Caki2 (cell line): ENCODE results near the gene CELF2. TPM values are rescaled to one million over a fixed set of nuclear protein-coding genes. Genes with fewer than 3 reads are reported as not detected.

Source experiments
- DNase-seq: peaks from one replicate; pipeline ENCODE4 v3.0.0-alpha.2; 2015; ENCODE audit warnings: low read depth
- in situ Hi-C: cut with HindIII; loops from 2 replicates; pipeline ENCODE4 v1.10.0; 2016; ENCODE audit warnings: low sequenced_read_pairs, low pct_unique_long_range_greater_than_20kb, mixed read lengths
- total RNA-seq: library from RNA; depleted of rRNA; stranded (reverse); fragments of >200 nt; shearing (Covaris generic); gene quantifications from 2 replicates; pipeline ENCODE4 v1.2.3, GENCODE V29; 2014; ENCODE audit warnings: low replicate concordance

Gene CELF2
- total RNA-seq, 1 experiment from 2014 or later = 0.10 TPM

DNA sequence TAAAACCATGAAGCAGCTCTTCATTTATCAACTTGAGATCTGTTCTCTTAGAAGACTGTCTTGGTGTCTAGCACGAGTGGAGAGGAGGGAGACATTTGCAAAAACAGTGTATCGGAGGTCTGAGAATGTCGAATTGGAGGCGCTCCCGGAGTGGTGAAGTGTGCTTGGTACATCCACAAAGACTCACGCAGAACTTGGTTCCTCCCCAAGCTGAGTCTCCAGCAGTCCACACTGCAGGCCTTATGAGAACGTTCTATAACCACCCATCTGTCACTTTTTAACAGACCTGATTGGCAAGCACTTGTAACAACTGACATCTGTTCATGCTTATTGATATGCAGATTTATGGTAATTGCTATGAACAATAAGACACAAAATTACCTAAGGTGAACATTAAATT is 261.6 kb downstream of the CELF2 start:
- in situ Hi-C loops = no loop called here
- DNase-seq = no peak

DNA sequence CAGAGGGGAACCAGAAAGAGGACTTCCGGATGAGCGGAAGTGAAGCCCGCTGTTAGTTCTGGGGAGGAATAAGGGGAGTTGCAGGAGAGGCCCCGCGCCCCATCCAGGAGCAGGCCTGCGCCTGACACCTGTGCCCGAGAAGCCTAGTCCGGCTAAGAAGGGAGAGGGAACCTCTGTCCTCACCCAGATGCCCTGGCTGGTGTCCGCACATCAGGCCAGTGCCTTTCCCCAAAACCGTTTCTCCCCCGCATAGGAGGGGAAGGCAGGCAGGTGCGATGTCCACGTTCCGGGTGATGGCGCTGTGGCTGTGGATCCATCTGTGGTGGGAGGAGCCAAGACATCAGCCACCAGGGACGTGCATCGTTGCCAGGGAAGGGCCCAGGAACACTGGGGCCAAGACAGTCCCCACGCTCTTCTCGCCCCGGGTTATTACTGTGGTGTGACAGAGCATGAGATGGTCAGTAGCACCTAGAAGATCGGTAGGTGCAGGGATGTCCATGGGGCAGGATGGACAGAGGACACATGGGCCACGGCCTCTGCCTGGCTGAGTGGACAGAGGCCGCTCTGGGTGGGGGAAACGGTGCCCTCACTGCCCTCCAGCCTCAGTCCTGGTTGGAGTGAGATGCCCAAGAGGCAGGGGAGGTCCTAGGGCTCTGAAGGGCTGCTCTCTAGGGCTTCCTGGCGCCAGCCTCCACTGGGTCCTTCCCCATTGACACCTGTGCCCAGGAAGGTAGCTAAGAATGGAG is 262.7 kb downstream of the CELF2 start:
- in situ Hi-C loops = no loop called here
- DNase-seq = no peak

DNA sequence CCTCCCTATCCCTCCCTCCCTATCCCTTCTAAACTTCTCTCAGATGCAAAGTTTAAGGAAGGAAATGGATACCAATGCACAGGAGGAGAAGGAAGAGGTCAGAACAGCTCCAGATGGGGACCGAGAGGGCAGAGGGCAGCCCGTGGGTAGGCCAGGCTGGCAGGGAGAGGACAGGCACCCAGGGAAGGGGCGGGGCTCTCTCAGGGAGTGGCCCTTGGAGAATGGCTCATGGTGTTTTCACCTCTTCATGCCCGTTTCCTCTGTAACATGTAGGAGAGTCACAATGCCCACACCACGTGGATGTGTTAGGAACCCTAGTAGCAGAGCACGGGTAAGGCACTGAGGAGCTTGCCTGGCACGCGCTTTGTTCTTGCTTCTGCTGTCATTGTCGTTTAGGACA is 264.5 kb downstream of the CELF2 start:
- in situ Hi-C loops = no loop called here

DNA sequence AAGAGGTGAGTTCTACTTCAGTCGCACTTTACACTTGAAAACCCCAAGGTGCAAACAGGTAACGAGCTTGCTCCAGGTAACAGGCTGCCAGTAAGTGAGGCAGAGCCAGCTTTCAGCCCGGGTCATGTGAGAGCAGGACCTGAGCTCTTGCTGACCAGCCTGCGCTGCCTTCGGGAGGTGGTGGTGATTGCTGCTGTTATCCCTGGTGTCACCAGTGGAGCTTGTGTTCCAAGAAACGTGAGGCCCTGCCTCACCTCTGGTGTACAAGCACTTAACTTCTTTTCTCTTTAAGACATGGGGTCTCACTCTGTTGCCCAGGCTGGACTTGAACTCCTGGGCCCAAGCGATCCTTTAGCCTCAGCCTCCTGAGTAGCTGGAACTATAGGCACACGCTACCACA is 265.0 kb downstream of the CELF2 start:
- no peak for DNase-seq
- in situ Hi-C loops = no loop called here

More for the DNA sequence above, 264.5 kb downstream of the CELF2 start:
- no peak for DNase-seq

DNA sequence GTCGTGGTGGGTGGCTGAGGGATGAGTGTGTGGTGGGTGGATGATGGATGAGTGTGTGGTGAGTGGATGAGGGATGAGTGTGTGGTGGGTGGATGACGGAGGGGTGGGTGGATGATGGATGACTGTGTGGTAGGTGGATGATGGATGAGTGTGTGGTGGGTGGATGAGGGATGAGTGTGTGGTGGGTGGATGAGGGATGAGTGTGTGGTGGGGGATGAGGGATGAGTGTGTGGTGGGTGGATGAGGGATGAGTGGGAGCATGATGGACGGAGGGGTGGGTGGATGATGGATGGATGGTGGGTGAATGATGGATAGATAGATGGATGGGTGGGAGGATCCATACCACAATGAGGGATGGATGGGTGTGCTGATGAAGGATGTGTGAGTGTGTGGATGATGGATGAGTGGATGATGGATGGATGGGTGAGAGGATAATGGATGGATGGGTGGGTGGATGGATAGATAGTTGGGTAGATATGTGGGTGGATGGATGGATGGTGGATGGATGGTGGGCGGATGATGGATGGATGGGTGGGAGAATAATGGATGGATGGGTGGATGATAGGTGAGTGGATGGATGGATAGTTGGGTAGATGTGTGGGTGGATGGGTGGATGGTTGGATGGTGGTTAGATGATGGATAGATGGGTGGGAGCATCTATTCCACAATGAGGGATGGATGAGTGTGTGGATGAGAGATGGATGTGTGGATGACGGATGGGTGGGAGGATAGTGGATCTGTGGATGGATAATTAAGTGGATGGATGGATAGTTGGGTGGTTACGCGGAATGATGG is 266.8 kb downstream of the CELF2 start:
- no peak for DNase-seq
- in situ Hi-C loops = no loop called here

DNA sequence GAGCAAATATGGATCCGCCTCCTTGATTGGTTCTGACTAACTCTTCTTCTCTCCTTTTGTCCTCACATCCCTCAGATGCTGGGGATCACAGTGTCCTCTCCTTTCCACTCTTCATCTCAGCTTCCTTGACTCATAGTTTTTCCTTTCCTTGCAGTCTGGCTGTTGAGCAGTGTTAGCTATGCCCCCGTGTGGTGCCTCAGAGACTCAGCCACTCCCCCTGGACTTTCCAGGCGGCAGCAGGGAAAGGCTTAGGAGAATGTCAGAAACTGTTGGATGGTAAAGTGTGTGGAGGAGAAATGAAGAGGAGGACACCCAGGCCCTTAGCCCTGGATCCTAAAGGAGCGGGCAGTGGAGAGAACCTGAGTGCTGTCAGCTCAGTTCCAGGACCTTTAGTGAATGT is 267.5 kb downstream of the CELF2 start:
- in situ Hi-C loops = no loop called here
- DNase-seq = peak; percentile 12

DNA sequence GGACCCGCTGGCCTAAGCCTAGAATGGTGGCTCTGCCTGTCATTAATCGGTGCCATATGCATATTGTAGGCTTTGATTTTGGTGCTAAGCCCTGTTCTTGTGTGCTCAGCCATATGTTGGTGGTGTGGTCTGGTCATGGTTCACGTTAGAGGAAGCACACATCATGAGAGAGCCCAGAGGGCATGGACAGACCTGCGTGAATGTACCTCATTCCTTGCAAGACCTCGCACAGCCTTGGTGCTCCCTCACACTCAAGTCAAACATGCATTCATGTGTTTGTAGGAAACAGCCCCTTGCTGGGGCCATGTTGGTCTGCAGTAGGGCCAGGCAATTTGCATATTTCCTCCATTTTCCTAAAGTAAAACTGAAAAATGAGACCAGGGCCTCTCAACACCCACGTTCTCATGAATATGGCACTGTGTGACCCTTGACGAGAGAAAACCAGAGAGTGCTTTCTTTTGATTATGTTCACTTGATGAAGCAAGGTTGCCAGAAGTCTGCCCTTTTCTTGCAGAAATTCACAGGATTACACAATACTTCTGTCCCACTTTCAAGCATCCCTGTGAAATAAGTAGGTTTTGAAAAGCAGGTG is 268.7 kb downstream of the CELF2 start:
- in situ Hi-C loops = no loop called here
- DNase-seq = no peak

DNA sequence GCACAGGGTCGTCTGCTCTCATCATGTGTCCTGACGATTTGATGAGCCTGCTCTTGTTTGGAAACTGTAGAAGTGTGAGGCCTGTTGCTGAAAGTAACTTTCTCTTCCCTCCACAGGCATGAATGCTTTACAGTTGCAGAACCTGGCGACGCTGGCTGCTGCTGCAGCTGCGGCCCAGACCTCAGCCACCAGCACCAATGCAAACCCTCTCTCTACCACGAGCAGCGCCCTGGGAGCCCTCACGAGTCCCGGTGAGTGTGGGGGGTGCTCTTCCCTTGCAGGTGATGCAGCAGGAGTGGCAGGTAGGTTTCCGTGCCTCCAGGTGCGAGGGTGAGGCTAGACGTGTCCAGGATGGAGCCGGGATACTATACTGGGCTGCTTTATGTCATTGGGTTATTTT is 270.6 kb downstream of the CELF2 start:
- in situ Hi-C loops = no loop called here
- DNase-seq = no peak

DNA sequence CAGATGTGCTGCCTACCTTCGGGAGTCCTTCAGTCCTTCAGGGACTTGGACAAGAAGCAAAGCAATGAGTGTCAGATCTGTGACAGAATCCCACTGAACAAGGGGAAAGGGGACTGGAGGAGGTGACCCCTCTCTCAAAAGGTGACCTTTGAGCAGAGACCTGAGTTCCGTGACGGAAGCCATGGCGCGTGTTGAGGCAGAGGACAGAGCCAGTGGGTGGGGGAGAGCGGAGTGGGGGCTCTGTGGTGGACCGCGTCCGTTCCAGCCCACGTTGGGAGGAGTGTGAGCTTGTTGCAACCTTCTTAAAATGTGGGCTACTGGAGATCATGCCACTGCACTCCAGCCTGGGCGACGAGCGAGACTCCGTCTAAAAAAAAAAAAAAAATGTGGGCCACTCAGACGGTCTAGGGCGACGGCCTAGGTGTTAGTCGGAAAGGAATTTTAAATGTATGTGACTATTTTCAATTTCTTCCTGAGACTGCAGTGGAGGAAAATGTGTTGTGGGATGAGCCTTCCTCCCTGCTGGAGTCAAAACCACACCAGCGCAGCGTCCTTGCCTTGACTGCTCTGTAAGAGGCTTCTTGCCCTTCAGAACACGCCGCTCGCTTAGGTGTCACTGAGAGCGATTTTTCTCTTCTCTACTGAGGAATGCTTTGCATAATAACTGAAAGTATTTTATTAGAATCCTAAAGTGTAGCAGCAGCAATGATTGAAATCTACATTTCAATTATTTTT is 272.7 kb downstream of the CELF2 start:
- DNase-seq = no peak
- in situ Hi-C loops = no loop called here

DNA sequence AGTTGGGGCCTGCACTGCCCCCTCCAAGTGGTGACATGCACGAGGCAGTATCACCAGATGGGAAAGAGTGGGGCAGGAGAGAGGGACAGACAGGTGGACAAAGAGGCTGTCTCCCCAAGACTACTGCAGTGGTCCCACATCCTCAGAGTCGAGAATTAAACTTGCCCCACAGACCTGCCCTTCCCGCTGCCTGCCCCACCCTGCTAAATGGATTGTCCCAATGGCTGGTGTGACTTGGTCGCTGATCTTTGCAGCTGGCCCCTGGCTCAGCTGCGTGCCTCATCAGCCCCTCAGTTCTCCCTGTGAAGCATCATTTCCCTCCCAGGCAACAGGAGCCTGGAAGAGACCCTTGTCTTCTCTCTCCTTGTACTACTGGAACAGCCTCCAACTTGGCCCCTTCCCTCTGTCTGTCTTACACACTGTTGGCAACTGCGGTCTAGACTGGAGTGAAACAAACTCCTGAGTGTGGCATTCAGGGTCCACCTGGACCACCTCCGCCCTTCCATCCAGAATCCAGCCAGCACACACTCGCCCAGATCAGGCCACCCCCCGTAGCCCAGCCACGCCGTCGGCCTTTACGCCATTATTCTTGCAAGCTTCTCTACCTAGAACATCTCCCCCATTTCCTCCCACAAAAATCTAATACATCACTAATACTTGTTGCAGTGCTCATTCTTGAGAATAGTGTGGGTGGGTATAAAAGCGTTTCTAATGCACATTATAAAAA is 275.1 kb downstream of the CELF2 start:
- in situ Hi-C loops = no loop called here
- no peak for DNase-seq

DNA sequence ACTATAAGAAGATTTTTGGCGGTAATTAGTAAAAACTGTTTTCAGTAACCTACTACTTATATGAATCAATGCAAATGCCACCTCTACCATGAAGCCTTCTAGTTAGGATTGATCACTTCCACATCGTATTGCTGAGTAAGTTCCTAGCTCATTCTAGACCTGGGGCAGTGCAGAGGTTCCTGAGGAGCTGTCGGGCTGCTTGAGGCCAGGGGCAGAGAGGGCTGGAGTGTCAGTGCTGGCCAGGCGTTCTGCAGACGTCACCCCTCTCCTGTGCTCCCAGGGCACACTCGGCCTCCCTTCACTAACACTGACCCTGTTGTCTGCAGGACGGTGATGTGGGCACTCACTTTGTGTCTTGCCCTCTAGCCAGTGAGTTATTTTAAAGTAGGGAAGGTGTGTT is 275.7 kb downstream of the CELF2 start:
- DNase-seq = no peak
- in situ Hi-C loops = no loop called here

DNA sequence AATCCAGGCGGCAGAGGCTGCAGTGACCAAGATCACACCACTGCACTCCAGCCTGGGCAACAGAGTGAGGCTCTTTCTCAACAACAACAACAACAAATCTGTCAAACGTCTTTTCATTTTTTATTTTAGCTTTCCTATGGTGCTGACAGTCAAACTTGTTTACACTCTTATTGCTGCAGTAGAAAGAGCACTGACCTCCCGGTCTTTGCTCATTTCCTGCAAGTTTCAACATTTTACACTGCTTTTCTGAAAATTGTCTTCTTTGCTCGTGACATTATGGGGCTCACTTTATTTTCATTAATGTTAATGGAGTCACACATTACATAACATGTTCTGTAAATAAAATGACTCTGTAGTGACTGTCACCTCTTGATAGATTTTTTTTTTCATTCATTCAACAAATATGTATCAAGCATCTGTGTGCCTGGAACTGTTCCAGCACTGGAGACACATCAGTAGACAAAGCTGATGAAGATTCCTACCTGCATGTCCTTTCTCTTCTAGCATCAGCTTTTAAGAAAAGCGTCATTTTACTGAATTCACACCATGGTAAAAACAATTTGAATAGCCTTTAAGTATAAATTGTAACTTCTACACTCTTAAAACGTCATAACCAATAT is 277.3 kb downstream of the CELF2 start:
- in situ Hi-C loops = no loop called here
- no peak for DNase-seq

DNA sequence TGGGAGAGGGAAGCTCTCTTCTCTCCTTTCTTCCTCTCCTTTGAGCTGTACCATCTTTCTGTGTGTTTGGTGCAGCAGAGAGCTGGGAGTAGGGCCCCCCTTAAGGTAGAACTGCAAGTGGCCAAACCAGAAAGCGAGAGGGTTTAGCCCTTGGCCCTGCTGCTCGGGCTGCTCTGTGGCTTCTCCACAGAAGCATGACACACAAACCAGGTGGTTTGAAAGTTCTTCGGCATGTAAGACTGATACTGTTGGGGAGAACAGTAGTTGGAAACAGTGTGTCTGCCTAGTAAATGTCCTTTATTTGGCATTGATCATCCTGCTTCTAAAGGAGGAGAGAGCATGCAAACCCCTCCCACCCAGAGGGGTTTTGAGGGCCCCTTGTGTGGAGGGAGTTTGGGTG is 277.8 kb downstream of the CELF2 start:
- in situ Hi-C loops = no loop called here
- DNase-seq = no peak

DNA sequence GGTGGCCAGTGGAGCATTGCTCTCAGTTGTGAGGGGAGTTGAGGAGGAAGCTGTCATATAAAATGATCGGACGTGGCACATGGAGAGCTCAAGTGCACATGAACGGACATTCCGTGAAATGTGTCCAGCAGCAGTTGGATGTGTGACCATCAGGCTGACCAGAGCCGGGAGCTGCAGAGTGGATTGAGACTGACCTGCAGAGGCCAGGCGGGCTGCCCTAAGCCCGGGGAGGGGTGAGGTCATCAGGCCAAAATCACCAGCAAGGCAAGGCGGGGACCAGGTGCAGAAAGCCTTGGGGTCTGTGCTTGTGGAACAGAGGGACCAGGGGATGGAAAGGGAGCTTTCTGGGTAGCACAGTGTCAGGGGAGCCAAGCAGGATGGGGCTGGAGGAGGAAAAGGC is 279.5 kb downstream of the CELF2 start:
- no peak for DNase-seq
- in situ Hi-C loops = no loop called here

DNA sequence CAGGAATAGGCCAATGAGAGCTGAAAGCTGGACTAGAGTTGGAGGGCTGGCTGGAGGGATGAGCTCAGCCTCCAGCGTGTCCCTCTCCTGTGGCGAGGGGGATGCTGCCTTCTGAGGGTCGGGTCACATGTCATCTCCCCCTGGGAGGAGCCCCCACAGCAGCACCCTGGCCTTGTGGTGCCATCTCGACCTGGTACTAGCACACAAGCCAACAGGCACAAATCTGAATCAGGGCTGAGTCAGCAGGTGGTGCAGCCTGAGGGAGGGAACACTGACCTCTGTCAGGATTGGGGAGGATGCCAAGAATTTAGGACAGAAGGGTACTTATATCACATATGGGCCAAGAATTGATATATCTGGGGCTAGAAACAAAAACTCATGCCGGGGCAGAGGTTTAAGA is 280.4 kb downstream of the CELF2 start:
- in situ Hi-C loops = no loop called here
- no peak for DNase-seq

DNA sequence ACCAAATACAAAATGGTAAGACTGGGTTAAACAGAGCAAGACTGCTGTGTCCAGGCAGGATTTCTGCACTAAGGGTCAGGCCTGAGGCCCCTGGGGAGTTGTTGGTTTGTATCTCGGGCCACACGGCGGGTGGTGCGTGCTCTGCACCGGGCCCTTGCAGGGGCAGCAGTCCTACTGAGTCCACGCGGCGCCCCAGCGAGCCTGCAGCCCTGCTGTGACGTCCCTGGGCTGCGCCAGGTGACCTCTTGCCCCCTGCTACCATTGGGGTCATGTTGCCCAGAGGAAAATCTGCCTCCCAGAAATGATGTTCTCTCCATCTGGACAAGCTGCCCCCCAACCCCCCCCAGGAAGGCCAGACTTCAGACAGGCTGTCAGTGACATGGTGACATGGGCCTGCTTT is 281.5 kb downstream of the CELF2 start:
- in situ Hi-C loops = no loop called here

DNA sequence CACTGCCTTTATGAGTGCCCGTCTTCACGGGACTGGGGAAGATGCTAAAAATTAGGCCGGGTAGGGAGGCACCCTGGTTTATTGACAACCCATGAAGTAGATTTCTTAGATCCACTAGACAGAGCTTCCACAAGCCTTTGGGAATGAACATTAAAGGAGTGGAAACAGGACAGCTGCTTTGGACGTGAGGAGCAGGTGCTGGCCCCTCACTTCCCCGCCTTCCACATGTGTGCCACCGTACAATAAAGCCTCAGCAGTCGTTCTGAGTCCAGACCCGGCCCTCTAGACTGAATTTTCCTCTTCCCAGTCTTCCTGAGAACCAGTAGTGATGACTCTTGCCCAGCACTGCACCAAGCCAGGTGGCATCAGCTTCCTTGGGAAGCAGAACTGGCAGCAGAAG is 282.4 kb downstream of the CELF2 start:
- no peak for DNase-seq
- in situ Hi-C loops = no loop called here

More for the DNA sequence above, 281.5 kb downstream of the CELF2 start:
- DNase-seq = no peak

DNA sequence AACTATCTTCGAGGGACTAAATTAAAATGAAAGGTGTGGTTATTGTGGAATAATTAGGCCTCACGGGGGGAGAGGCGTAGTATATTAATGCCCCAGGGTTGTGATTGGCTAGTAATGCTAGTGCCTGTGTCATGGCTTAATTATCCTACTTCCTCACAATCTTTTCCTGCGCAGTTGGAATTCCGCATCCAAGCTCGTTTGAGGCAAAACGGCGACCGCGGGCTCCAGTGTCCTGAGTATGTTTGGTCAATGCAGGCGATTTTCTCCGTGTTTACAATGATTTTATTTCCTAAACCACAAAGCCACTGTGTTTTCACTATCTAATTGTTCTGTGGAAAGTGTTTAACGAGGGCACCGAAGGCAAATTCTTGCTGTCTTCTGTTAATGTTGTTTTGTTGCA is 282.9 kb downstream of the CELF2 start:
- in situ Hi-C loops = no loop called here
- DNase-seq = no peak
